ENCODE measurements around the gene M1AP.
A peak's percentile ranks its signal among the peaks of the same experiment; 100 is the strongest.

Gene M1AP

GRCh38 chr2:74542978-74543377 lies 105.2 kb downstream of the M1AP start:
- DNase-seq: no peak

GRCh38 chr2:74540291-74540690 lies 107.8 kb downstream of the M1AP start:
- DNase-seq: no peak

GRCh38 chr2:74538881-74539339 lies 109.2 kb downstream of the M1AP start:
- no peak for DNase-seq

- DNase-seq: no peak
These were observed 111.0 kb downstream of the M1AP start for GRCh38 chr2:74537140-74537539.

- DNase-seq: no peak
These were observed 111.8 kb downstream of the M1AP start for GRCh38 chr2:74536166-74536950.

GRCh38 chr2:74535440-74535965 lies 112.6 kb downstream of the M1AP start:
- DNase-seq: no peak

- DNase-seq: no peak
These were observed 113.7 kb downstream of the M1AP start for GRCh38 chr2:74534411-74534810.

- DNase-seq: no peak
These were observed 114.7 kb downstream of the M1AP start for GRCh38 chr2:74533464-74533863.

GRCh38 chr2:74532222-74532621 lies 115.9 kb downstream of the M1AP start:
- peak; percentile 57 for DNase-seq

- no peak for DNase-seq
These were observed 116.5 kb downstream of the M1AP start for GRCh38 chr2:74531666-74532065.

- DNase-seq: no peak
These were observed 117.6 kb downstream of the M1AP start for GRCh38 chr2:74530239-74531187.

GRCh38 chr2:74529357-74530238 lies 118.5 kb downstream of the M1AP start, which contains the start of the genes AUP1 and HTRA2:
TSS of gene AUP1 (minus strand) at chr2:74529706. CDS start at chr2:74529629, 77 bp downstream.
TSS of gene HTRA2 (plus strand) at chr2:74529933. CDS start at chr2:74530007, 74 bp downstream.
- peak; percentile 96 for DNase-seq

GRCh38 chr2:74528600-74529356 lies 119.4 kb downstream of the M1AP start:
- DNase-seq: no peak

- no peak for DNase-seq
These were observed 120.4 kb downstream of the M1AP start for GRCh38 chr2:74527741-74528140.

- no peak for DNase-seq
These were observed 121.4 kb downstream of the M1AP start for GRCh38 chr2:74526649-74527230.

GRCh38 chr2:74525717-74526648 lies 122.1 kb downstream of the M1AP start, which contains the start of gene DQX1:
TSS of gene DQX1 (minus strand) at chr2:74526231. CDS start at chr2:74525729, 502 bp downstream.
- peak; percentile 15 for DNase-seq

- no peak for DNase-seq
These were observed 123.0 kb downstream of the M1AP start for GRCh38 chr2:74524955-74525716.

- DNase-seq: no peak
These were observed 124.1 kb downstream of the M1AP start for GRCh38 chr2:74524005-74524404.

- no peak for DNase-seq
These were observed 125.6 kb downstream of the M1AP start for GRCh38 chr2:74522516-74522915.
